Right renal cortex interstitium (tissue), 3 donors: ENCODE results near the gene JAML. TPM values are rescaled to one million over a fixed set of nuclear protein-coding genes. Genes with fewer than 3 reads are reported as not detected.

ENCODE experiments used
- DNase-seq, 3 donors: peaks; one replicate each; pipeline ENCODE4 v3.0.0-alpha.2; 2013; ENCODE audit warnings: low read depth in 3 of 3, low spot score in 2 of 3
- polyA plus RNA-seq, 3 donors: library from polyadenylated mRNA; unstranded; fragments of 120-200 nt; gene quantifications; one replicate each; pipeline ENCODE4 v1.2.1, GENCODE V29; 2013; ENCODE audit not compliant: insufficient read length in 3 of 3

JAML gene
- polyA plus RNA-seq, 3 donors = 1.9 to 2.4 (median 2.3) TPM

GRCh38 chr11:118240999-118241763, 16.4 kb upstream of the JAML start:
- no peak for DNase-seq

- no peak for DNase-seq
These were observed 14.8 kb upstream of the JAML start for GRCh38 chr11:118239509-118240205.

GRCh38 chr11:118238929-118239328, 14.1 kb upstream of the JAML start:
- DNase-seq = no peak

- DNase-seq = no peak
These were observed 13.6 kb upstream of the JAML start for GRCh38 chr11:118238421-118238820.

- DNase-seq = no peak
These were observed 11.4 kb upstream of the JAML start for GRCh38 chr11:118236170-118236569.

GRCh38 chr11:118234833-118235232, 10.0 kb upstream of the JAML start:
- DNase-seq = no peak

GRCh38 chr11:118233850-118234249, 9.0 kb upstream of the JAML start:
- no peak for DNase-seq

- DNase-seq = no peak
These were observed 8.6 kb upstream of the JAML start for GRCh38 chr11:118233377-118233776.

- no peak for DNase-seq
These were observed 7.8 kb upstream of the JAML start for GRCh38 chr11:118232659-118233058.

GRCh38 chr11:118231461-118231860, 6.7 kb upstream of the JAML start:
- DNase-seq = no peak

- DNase-seq = no peak
These were observed 5.3 kb upstream of the JAML start for GRCh38 chr11:118230088-118230487.

- no peak for DNase-seq
These were observed 4.5 kb upstream of the JAML start for GRCh38 chr11:118229274-118229847.

GRCh38 chr11:118227865-118228785, 3.3 kb upstream of the JAML start:
- no peak for DNase-seq

- DNase-seq = no peak
These were observed 2.0 kb upstream of the JAML start for GRCh38 chr11:118226781-118227180.

GRCh38 chr11:118226296-118226695, 1.5 kb upstream of the JAML start:
- no peak for DNase-seq

- no peak for DNase-seq
These were observed 819 bp downstream of the JAML start for GRCh38 chr11:118223992-118224391.

GRCh38 chr11:118223570-118223969, 1.2 kb downstream of the JAML start:
- DNase-seq = no peak

GRCh38 chr11:118222437-118222836, 2.4 kb downstream of the JAML start:
- DNase-seq = no peak

- DNase-seq = no peak
These were observed 3.4 kb downstream of the JAML start for GRCh38 chr11:118221419-118221818.

- DNase-seq = no peak
These were observed 5.1 kb downstream of the JAML start for GRCh38 chr11:118219732-118220131.

- DNase-seq = no peak
These were observed 5.6 kb downstream of the JAML start for GRCh38 chr11:118219244-118219643.
